HG03439 (cell line): Measurements from ENCODE around the gene HOTAIR.

Experiments used
- ATAC-seq: cut with Tn5 transposase; IDR thresholded peaks from one replicate; pipeline ENCODE4 v1.9.1; 2021; ENCODE audit warnings: mild to moderate bottlenecking, moderate library complexity; ENCODE audit not compliant: unreplicated experiment

The HOTAIR gene

DNA sequence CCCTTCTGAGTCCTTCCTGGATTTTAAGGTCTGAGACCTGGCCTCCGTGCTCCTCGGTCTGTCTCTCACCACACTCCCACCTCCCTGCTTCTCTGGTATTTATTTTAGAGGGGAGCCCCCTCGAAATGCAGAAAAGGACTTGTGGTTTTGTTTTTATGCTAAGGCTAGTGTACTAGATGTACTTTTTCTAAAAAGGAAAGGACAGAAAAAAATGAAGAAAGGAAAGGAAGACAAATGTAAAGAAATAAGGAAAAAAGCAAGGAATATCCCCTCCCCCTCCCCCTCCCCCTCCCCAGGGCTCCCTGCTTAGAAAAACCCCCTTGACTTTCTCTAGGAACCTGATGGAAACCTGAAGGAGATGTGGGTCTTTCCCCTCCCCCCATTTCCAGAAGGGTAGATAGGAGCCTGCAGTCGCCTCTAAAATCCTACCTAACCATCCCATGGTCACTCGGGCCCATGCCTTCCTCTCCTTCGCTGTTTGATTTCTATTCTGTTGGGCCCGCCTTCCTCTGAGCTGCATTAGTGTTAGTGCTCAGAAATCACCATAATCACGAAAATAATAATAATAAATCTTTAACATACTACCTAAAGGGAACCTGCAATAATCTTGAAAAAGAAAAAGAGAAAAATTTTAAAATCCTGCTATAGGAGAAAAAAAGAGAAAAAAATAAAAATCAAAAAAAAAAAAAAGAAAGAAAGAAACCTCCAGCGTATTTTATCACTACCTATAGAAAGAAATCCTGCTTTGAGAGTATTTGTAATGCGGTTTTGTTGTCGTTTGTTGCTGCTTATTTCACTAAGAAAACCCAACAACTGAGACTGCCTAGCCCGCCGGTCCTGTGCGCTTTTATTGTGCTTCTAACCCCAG lies 37.1 kb upstream of the HOTAIR start:
- no peak for ATAC-seq

DNA sequence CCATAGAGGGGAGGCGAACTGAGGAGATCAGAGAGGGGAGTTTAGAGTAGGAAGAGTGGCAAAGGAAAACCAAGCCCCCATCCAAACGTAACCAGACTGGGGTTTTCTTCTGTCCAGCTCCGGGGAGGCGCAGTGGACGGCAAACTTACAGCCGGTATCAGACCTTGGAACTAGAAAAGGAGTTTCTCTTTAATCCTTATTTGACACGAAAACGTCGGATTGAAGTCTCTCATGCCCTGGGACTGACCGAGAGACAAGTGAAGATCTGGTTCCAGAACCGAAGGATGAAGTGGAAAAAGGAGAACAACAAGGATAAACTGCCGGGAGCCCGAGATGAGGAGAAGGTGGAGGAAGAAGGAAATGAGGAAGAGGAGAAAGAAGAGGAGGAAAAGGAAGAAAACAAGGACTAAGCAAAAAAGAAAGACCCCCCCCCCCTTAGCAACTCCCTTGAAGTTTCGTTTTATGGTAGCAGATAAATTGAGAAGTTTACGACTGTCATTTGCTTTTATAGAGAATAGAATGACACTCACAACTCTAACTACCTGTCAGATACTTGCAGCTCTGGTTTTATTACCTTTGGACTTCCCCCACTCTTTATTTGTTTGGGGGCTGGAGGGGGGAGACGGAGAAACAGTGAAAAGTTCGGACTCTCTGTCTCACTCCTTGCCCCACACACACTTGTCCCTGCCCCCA lies 36.4 kb upstream of the HOTAIR start:
- ATAC-seq: no peak

- ATAC-seq: no peak
These were observed 35.6 kb upstream of the HOTAIR start for GRCh38 chr12:54010053-54010971.

DNA sequence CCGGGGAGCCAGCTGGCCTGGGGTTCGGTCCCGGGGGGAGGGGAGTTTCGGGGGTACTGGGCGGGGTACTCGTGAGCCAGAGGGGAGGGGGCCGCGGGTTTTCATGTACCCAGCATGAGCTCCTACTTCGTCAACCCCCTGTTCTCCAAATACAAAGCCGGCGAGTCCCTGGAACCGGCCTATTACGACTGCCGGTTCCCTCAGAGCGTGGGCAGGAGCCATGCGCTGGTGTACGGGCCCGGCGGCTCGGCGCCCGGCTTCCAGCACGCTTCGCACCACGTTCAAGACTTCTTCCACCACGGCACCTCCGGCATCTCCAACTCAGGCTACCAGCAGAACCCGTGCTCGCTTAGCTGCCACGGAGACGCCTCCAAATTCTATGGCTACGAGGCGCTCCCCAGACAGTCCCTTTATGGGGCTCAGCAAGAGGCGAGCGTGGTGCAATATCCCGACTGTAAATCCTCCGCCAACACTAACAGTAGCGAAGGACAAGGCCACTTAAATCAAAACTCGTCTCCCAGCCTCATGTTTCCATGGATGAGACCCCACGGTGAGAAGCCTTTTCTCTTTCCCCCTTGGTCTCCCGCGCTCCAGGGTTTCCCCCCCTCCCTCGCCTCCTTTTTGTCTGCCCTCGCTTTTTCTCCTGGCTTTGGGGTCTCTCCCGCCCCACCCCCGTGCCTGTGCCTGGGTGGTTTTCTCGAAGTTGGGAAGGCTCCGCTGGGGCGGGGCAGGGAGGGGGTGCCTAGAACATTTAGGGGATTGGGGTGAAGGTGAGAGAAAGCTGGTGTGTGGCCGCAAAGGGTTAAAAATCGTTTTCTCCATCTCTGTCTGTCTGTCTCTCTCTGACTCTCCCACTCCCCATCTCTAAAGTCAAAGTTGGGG lies 34.7 kb upstream of the HOTAIR start:
- no peak for ATAC-seq

DNA sequence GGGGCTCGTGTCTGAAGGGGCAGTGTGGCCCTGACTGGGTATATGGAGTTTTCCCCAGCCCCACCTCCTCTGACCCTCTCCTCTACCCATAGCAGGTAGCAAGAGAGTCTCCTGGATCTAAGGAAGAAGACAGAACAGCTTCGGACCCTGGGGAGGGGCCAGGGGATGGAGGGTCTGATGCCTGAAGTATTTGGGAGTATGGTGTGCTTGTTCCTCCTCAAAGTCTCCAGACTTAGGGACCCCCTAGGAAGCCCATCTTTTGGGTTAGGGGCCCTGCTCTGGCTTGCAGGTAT lies 33.5 kb upstream of the HOTAIR start:
- no peak for ATAC-seq

DNA sequence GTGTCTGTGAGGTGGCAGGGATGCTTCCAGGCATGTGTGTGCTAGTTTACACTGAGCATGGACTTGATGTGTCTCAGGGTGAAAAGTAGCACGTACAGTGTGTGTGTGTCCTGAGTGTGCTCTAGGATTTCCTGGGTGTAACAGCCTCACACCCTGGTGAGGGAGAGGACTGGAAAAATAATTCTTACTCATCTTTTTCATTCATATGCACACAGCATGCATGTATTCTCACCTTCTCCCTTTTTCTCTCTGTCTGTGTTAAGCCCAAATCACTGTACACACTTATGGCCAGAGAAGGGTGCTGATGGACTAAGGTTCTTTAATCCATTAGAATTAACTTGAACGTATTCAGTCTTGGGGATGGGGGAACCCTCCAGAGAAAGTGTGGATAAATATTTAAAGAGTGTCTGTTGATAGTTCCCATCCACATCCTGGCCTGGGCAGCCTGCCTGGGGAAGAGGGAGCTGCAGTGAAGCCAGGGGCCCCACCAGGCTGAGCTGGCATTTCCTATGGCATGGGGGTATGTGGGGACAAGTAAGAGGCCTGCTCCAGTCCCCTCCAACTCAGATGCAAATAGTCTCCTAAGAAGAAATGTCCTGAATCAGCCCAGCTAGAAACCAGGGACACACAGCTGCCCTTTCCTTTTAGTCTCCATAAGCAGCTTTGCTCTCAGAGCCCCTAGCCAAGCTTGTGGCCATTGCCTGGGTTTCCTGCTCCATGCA lies 32.9 kb upstream of the HOTAIR start:
- ATAC-seq: no peak

DNA sequence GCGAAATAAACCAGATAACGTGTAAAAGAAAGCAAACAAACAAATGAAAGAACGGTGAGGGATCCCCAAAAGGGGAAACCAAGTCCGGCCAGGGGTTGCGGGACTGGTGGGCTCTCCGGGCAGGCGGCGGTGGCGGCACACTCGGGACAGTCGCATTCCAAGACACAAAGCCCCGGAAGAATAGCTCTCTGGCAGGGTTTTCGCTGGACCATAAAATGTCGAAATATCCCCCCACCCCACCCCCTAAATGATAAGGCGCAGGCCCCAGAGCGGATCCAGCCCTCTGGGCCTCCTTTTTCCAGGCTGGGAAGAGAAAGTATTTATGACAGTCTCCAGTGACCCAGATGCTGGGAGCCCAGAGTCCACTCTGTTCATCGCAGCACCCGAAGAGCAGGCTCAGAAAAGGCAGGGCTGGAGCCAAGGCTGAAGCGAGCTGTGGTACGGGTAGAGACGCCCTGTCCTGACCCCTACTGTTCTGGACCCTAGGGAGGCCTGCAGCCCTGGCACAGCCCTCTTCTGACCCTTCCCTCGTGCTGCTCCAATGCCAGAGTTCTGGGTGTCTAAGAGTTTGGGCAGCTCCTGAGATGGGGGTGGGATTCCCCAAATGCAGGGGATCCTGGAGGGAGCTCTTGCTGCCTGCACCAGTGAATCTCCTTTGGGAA lies 31.9 kb upstream of the HOTAIR start:
- ATAC-seq: no peak

DNA sequence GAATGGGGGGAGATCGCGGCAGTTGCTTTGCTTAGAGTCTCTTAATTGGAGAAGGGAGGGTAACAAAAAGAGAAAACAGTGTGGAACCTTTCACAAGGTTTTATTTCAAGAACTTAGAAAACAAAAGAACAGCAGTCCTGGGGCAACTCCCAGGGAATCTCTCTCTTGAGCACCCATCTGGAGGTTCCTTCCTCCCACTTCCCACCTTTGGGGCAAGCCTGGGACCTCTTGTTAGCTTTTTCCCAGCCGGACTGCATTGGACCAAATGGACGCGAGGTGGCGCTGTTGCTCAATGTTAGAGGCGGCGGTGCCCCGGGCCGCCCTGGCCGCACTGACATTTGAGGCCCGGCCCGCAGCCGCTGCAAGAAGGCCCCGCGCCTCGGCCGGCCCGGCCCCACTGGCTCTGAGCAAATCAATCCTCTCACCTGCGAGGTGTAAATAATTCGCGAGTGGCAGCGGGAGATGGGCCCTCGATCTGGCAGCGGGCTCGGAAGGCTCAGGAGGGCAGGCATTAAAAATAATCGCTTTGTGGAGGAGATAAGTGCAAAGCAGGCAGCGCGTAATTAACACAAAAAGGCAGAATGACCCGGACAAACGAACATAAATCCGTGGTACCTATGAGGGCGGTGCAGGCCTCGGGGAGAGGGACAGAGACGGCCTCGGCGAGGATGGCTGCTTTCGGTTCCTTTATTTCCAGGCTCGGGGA lies 31.3 kb upstream of the HOTAIR start:
- ATAC-seq: no peak

GRCh38 chr12:54005531-54005852 lies 30.7 kb upstream of the HOTAIR start:
- ATAC-seq: no peak

DNA sequence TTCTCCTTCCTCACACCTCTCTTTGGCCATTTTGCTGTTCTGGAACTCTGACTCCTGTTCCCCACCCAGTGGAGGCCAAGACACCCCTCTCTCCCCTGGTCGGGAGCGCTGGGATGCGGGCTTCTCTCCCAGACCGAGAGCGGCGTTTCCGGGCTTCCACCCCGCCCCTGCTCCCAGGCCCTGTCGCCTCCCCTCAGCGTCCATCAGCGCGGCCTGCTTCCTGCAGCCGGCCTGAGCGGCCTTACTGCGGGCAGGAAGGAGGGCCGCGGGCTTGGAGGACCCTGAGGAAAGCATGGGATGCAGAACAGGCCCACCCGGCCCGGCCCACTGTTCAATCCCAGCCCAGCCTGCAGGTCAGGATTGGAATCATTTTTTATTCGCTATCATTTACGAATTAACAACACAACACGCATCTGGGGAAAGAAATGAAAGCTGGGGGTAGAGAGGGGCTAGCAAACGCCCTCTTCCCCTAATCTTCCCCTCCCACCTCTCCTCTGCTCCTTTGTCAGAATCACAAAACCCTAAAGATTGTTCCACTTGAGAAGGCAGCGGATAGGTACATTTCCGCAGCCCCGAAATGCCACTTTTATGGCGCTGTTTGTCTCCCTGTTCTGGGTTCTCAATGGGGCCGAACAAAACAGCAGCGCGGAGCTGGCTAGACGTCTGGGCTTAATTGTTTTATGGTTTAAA lies 30.2 kb upstream of the HOTAIR start:
- ATAC-seq: no peak

DNA sequence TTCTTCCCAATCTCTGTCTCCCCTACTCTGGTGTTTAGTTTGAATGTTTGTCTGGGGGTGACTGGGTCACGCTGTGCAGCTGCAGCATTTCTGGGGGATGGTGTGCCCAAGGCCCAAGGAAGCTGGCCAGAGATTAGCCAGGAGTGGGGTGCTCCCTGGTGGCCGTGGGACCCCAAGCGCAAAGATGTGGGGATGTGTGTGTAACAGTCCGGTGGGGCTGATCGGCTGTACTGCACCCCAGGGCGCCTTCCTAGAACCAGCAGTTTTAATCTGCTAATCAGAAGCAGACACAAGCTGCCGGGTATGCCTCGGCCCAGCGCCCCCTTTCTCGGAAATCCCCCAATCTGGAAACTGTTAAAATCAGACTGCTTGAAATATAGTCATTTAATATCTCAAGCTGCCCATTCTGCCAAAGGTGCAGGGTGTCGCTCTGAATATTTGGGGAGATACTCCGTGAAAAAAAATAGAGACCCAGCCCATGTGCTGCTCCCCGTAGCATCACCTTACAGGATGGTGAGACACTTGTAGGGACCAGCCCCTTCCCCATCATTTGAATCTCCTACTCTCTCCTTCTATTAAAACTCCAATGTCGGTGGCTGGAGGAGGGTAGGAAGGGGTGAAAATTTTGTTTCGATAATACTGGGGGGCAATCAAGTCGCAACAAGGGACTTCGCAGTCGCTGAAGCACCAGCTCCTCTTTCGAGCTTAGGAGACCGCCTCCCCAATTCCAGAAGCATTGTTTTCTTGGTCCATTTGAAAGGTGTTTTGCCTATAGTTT lies 29.5 kb upstream of the HOTAIR start:
- ATAC-seq: no peak

DNA sequence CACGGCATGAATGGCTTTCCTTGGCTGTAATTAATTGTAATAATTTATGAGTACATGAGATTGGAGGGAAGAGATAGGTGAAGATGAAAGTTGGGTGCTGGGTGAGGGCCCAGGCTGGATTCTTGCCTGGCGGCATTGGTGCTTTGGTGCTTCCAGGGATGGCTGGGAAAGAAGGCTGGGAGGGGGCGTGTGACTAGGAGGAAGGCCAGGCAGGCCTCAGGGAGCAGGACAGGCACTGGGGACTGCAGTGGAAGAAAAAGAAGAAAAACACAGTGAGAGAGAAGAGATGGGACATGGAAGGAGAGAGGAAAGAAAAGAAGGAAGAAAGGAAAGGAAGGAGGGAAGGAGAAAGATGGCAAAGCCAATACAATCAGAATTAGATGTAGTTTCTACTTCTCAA lies 28.9 kb upstream of the HOTAIR start:
- no peak for ATAC-seq

DNA sequence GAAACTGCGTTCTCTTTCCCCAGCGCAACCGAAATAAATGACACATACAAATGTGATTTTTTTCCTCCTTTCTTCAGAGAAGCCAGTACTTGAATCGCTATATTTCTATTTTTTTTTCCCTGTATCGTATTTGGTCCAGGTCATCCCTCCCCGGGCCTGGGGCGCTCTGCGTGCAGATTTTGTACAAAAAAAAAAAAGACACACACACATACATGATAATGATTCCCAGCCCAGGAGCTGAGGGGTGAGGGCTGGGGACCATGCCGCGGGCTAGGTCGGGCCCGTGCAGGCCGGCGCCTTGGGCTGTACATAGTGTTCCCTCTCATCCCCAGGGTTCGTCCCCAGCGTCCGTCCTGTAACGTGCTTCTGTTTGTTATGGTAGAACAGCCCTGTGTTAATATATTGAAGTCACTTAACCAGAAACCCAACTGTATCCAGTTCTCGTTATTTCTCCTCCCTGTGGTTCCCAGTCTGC lies 28.2 kb upstream of the HOTAIR start:
- no peak for ATAC-seq

GRCh38 chr12:54002278-54002914 lies 27.6 kb upstream of the HOTAIR start:
- ATAC-seq: no peak

- ATAC-seq: no peak
These were observed 26.8 kb upstream of the HOTAIR start for GRCh38 chr12:54001283-54002187.
